ENCODE measurements around the gene RUFY3.
"Not testable (repeated sequence)": the region's sequence is repeated elsewhere in the genome, so short reads cannot be mapped to it uniquely, and the experiment has no call there.

Gene RUFY3

DNA sequence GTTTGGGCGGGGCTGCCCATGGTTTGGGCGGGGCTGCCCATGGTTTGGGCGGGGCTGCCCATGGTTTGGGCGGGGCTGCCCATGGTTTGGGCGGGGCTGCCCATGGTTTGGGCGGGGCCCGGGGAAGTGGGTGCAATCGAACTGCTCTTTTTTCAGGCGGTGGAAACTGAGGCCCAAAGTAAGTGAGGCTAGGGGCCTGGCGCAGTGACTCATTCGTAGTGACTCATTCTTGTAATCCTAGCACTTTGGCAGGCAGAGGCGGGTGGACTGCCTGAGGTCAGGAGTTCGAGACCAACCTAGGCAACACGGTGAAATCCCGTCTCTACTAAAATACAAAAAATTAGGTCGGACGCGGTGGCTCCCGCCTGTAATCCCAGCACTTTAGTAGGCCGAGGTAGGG, 118.4 kb downstream of the RUFY3 start:
- H3K4me3 ChIP-seq (ENCODE audit: low read depth, low read length); H3K4me1 ChIP-seq (ENCODE audit: control insufficient read depth, insufficient read depth, low read length); H3K9ac ChIP-seq (ENCODE audit: low read depth, low read length): not testable (repeated sequence)

DNA sequence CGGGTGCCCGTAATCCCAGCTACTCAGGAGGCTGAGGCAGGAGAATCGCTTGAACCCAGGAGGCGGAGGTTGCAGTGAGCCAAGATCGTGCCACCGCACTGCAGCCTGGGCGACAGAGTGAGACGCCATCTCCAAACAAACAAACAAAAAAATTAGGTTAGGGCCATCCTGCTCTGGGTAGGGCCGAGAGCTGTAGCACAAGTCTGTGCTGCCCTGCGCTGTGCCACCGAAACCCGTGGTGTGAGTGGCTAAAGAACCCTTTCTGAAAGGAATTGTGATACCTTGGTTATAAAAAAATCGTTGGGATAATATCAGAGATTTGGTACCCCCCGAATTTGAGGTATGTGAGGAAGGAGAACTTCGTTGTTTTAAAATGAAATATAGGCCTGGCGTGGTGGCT, 118.9 kb downstream of the RUFY3 start:
- not testable (repeated sequence) for H3K36me3 ChIP-seq (ENCODE audit: control insufficient read depth, insufficient read depth, low read length); H3K9ac ChIP-seq (ENCODE audit: low read depth, low read length); H3K4me3 ChIP-seq (ENCODE audit: low read depth, low read length); H3K4me1 ChIP-seq (ENCODE audit: control insufficient read depth, insufficient read depth, low read length); H3K27me3 ChIP-seq (ENCODE audit: control insufficient read depth, insufficient read depth, low read length); H3K9me3 ChIP-seq (ENCODE audit: control insufficient read depth, insufficient read depth, low read length)

More for the DNA sequence above, 118.4 kb downstream of the RUFY3 start:
- not testable (repeated sequence) for H3K36me3 ChIP-seq (ENCODE audit: control insufficient read depth, insufficient read depth, low read length); H3K9me3 ChIP-seq (ENCODE audit: control insufficient read depth, insufficient read depth, low read length); H3K27me3 ChIP-seq (ENCODE audit: control insufficient read depth, insufficient read depth, low read length)

DNA sequence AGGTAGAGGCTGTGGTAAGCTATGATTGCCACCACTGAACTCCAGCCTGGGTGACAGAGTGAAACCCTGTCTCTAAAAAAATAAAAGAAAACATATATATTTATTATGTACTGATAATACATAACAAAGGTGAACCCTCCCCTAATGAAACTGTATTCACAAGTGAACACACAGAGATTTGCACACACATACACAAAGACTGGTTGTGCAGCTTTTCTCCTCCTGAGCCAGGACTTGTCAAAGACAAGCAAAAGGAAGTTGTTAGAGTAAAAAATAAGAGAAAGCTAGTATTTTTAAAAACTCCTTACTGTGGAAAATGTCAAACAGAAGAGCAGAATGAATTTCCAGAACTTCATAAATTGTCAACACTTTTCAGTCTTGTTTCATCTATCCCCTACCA, 119.4 kb downstream of the RUFY3 start:
- H3K9ac ChIP-seq (ENCODE audit: low read depth, low read length), result no peak overlapping the region
- H3K4me1 ChIP-seq (ENCODE audit: control insufficient read depth, insufficient read depth, low read length), result peaks cover 5% of the 10 kb centered on the region
- H3K27me3 ChIP-seq (ENCODE audit: control insufficient read depth, insufficient read depth, low read length), result no peaks in the 10 kb centered on the region
- no peak overlapping the region for H3K4me3 ChIP-seq (ENCODE audit: low read depth, low read length)
- H3K36me3 ChIP-seq (ENCODE audit: control insufficient read depth, insufficient read depth, low read length), result no peaks in the 10 kb centered on the region
- H3K9me3 ChIP-seq (ENCODE audit: control insufficient read depth, insufficient read depth, low read length), result no peaks in the 10 kb centered on the region

DNA sequence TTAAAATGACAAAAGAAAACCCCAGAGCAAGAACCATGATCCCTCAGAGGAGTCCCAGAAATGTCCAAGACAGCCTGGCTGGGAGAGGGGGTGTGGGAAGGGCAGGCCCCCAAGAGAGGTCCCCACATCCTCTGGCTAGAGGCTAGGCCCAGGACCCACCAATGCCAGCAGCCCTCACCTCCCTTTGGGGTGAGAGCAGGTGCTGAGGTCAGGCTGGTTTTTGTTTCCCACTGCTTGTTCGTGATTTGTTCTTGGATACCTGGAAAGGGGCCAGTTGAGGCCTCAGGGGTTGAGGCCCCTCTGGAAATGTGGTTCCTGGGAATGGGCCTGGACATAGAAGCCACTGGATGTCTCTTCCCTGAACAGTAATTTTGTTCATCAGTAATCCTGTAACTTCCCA, 120.2 kb downstream of the RUFY3 start:
- no peak overlapping the region for H3K9ac ChIP-seq (ENCODE audit: low read depth, low read length)
- no peaks in the 10 kb centered on the region for H3K9me3 ChIP-seq (ENCODE audit: control insufficient read depth, insufficient read depth, low read length)
- no peaks in the 10 kb centered on the region for H3K4me1 ChIP-seq (ENCODE audit: control insufficient read depth, insufficient read depth, low read length)
- H3K36me3 ChIP-seq (ENCODE audit: control insufficient read depth, insufficient read depth, low read length), result no peaks in the 10 kb centered on the region
- H3K4me3 ChIP-seq (ENCODE audit: low read depth, low read length), result no peak overlapping the region
- H3K27me3 ChIP-seq (ENCODE audit: control insufficient read depth, insufficient read depth, low read length), result no peaks in the 10 kb centered on the region

DNA sequence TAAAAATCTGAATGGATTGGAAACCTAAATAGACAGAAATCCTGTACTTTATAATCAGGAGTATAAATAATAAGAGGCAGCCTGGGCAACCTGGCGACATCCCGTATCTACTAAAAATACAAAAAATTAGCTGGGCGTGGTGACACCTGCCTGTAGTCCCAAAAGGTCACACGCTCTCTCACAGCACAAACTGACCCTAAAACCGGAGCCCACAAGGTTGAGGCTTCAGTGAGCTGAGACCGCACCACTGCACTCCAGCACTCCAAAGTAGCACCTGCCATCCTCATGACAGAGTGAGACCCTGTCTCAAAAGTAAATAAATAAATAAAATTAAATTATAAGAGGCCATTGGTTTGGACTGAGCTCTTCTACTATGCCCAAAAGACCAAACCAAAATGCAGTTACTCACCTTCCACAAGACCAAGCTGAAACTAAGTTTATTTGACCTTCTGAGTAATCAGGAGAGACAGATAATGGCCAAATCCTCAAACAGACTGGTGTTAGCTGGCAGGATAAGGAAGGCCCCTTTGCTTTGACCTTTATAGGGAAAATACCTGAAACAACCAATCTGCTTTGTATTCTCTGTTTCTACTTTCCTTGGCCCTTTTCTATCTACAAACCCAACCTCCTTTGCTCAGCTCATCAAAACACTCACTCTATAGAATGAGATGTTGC, 121.1 kb downstream of the RUFY3 start:
- H3K9me3 ChIP-seq (ENCODE audit: control insufficient read depth, insufficient read depth, low read length), result no peaks in the 10 kb centered on the region

DNA sequence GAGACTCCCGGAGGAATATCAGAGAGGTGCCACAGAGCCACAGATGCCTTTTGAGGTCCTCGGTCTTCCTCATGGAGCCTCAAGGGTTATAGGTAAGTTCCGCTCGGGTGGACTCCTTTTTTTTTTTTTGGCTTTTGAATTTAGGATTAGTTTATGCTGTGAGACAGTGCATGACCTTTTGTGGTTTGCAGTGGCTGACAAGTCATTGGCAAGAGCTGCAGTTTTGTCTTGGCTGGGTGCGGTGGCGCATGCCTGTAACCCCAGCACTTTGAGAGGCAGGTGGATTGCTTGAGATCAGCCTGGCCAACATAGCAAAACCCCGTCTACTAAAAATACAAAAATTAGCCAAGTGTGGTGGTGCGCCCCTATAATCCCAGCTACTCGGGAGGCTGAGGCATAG, 122.4 kb downstream of the RUFY3 start:
- Histone ChIP-seq H3K27me3 (ENCODE audit: control insufficient read depth, insufficient read depth, low read length) (no peaks in the 10 kb centered on the region), H3K4me3 (ENCODE audit: low read depth, low read length) (no peak overlapping the region), H3K9me3 (ENCODE audit: control insufficient read depth, insufficient read depth, low read length) (no peaks in the 10 kb centered on the region), H3K4me1 (ENCODE audit: control insufficient read depth, insufficient read depth, low read length) (no peaks in the 10 kb centered on the region), H3K9ac (ENCODE audit: low read depth, low read length) (no peak overlapping the region), H3K36me3 (ENCODE audit: control insufficient read depth, insufficient read depth, low read length) (no peaks in the 10 kb centered on the region)

More for the DNA sequence above, 121.1 kb downstream of the RUFY3 start:
- no peaks in the 10 kb centered on the region for H3K4me1 ChIP-seq (ENCODE audit: control insufficient read depth, insufficient read depth, low read length)
- no peak overlapping the region for H3K9ac ChIP-seq (ENCODE audit: low read depth, low read length)
- no peaks in the 10 kb centered on the region for H3K27me3 ChIP-seq (ENCODE audit: control insufficient read depth, insufficient read depth, low read length)
- H3K36me3 ChIP-seq (ENCODE audit: control insufficient read depth, insufficient read depth, low read length), result no peaks in the 10 kb centered on the region
- no peak overlapping the region for H3K4me3 ChIP-seq (ENCODE audit: low read depth, low read length)

DNA sequence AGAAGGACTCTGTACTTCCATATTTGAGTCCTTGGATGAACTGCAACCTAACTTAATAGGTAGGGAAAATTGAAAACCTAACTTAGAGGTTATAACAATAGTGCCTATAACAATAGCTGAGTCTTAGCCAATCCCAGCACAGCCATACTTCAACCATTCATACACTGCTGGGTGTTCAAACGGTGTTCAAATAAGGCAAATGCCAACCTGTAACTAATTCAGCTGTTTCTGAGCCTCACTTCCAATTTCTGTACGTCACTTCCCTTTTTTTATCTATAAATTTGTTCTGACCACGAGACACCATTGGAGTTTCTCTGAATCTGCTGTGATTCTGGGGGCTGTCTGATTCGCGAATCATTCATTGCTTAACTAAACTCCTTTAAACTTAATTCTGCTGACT, 127.5 kb downstream of the RUFY3 start:
- no peak overlapping the region for H3K4me3 ChIP-seq (ENCODE audit: low read depth, low read length)
- H3K9me3 ChIP-seq (ENCODE audit: control insufficient read depth, insufficient read depth, low read length), result no peaks in the 10 kb centered on the region
- H3K4me1 ChIP-seq (ENCODE audit: control insufficient read depth, insufficient read depth, low read length), result no peaks in the 10 kb centered on the region
- H3K27me3 ChIP-seq (ENCODE audit: control insufficient read depth, insufficient read depth, low read length), result no peaks in the 10 kb centered on the region
- no peak overlapping the region for H3K9ac ChIP-seq (ENCODE audit: low read depth, low read length)
- no peaks in the 10 kb centered on the region for H3K36me3 ChIP-seq (ENCODE audit: control insufficient read depth, insufficient read depth, low read length)

DNA sequence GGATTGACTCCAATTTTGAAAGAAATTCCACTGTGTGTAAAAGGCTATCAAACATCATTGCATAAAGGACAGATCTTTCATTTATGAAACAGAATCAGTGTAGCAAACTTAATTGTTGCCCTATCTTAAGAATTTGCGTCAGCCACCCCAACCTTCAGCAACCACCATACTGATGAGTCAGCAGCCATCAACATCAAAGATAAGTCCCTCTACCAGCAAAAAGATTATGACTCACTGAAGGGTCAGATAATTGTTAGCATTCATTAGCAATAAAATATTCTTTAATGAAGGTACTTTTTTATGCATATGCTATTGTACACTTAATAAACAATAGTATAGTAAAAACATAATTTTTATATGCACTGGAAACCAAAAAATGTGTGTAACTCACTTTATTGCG, 133.7 kb downstream of the RUFY3 start:
- H3K36me3 ChIP-seq (ENCODE audit: control insufficient read depth, insufficient read depth, low read length), result no peaks in the 10 kb centered on the region
- peaks cover 7% of the 10 kb centered on the region for H3K4me1 ChIP-seq (ENCODE audit: control insufficient read depth, insufficient read depth, low read length)
- no peaks in the 10 kb centered on the region for H3K27me3 ChIP-seq (ENCODE audit: control insufficient read depth, insufficient read depth, low read length)
- H3K4me3 ChIP-seq (ENCODE audit: low read depth, low read length), result no peak overlapping the region
- H3K9ac ChIP-seq (ENCODE audit: low read depth, low read length), result no peak overlapping the region
- no peaks in the 10 kb centered on the region for H3K9me3 ChIP-seq (ENCODE audit: control insufficient read depth, insufficient read depth, low read length)

All from iPS-15b (cell line).